Measurements from ENCODE around the gene CLDN17.

The CLDN17 gene

DNA sequence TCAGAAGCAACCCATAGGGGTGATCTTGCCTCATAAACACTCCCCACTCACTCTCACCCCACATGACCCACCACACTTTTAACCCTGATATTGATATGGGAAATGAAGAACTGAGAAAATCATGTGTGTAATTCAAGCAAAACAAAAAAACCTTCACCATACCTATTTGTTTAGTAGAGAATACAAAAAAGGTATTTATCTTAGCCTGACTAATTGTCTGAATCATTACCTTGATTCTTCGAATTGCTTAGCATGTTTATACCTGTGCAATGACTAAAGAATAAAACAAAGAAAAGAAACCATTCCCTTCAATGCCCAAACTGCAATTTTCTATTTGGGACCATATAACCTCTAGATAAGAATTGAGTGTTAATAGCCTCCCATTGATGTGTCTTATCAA lies 1.8 kb downstream of the CLDN17 start:
- TF ChIP-seq CTCF (conservative IDR thresholded peaks at IDR 0.05; ENCODE audit: low read depth, low read length) = no peak
- DNase-seq (ENCODE audit: low read depth) = no peak
- H3K4me3 ChIP-seq (ENCODE audit: low read length) = no peak overlapping the region

DNA sequence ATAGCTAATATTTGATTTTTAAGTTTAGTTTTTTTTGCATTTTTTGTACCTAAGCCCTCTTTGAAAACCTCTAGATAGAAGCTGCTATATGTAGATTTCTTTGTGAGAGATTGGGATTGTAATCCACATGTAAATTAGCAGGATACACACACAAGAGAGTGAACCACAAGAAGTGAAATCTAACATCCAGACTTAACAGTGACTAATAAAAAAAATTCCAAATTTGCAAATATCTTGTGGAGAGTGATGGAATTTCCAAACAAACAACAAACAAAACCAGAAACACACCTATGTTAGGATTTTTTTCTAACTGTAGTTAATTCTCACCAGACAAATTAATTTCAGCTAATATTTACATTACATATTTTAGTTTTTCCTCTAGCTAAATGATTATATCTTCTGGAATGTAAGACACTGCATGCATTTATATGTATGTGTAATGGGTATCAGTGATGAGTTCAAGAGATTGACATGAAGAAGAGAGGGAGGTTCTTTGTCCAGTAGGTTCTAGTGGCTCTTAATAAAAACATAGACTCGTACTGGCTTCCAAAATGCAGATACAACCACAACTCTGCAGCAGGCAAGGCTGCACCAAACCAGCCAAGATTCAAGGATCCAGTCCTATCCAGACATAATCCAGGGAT lies 12.8 kb downstream of the CLDN17 start:
- no peak for DNase-seq (ENCODE audit: low read depth)
- H3K4me3 ChIP-seq (ENCODE audit: low read length) = no peak overlapping the region
- TF ChIP-seq CTCF (conservative IDR thresholded peaks at IDR 0.05; ENCODE audit: low read depth, low read length) = no peak

GRCh38 chr21:30152792-30153191 lies 13.8 kb downstream of the CLDN17 start:
- no peak overlapping the region for H3K4me3 ChIP-seq (ENCODE audit: low read length)
- DNase-seq (ENCODE audit: low read depth) = no peak
- no peak for TF ChIP-seq CTCF (conservative IDR thresholded peaks at IDR 0.05; ENCODE audit: low read depth, low read length)

DNA sequence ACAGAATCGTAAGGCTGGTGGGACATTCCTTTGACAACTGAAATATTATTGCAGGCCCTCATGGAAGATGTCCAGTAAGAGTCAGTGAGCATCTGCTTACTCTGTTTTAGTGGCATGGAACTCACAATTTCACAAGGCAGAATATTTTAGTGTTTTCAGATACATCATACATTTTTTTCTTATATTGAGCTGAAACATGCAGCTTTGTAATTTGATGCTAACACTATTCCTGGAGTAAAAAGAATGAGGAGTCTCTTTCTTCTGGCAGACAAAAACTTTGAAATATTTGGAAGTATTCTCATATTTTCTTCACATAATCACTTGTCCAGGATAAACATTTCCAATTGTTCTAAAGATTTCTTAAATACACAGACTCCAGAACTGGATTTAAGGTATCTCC lies 17.7 kb downstream of the CLDN17 start:
- DNase-seq (ENCODE audit: low read depth) = no peak

DNA sequence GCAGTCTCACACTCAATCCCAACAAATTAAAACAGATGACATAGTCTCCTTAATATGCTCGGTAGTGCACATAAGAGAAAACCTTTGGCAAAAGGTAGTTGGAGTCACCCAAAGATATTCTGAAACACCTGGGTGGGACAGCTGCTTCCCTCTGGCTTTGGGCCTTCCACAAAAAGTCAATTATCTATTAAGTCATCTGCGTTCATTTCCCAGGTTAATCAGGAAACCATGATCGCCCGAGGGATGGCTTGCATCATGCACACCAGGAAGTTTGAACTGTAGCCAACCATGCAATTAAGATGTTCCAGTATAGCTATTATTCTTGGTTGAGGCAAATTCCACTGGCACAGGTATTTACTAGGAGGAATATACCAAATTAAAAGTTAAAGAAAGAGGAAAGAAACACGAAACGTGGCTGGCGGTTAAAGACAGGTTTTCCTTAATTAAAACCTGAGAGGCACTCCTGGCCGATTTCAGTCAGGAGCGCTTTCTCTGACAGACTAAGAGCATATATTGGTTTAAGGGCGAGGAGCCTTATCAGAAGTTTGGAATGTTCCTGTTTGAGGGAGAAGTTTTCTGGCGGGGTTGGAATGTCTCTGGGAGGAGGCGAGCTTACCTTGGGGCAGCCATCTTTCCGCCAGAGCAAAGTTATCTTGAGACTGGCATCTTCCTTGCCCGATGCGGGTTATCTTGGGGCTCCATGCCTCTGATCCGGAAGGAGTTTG lies 19.9 kb downstream of the CLDN17 start:
- no peak overlapping the region for H3K4me3 ChIP-seq (ENCODE audit: low read length)
- no peak for TF ChIP-seq CTCF (conservative IDR thresholded peaks at IDR 0.05; ENCODE audit: low read depth, low read length)
- DNase-seq (ENCODE audit: low read depth) = no peak

More for the DNA sequence above, 17.7 kb downstream of the CLDN17 start:
- TF ChIP-seq CTCF (conservative IDR thresholded peaks at IDR 0.05; ENCODE audit: low read depth, low read length) = no peak
- no peak overlapping the region for H3K4me3 ChIP-seq (ENCODE audit: low read length)

GRCh38 chr21:30138483-30138882 lies 28.1 kb downstream of the CLDN17 start:
- H3K4me3 ChIP-seq (ENCODE audit: low read length) = no peak overlapping the region
- no peak for DNase-seq (ENCODE audit: low read depth)
- no peak for TF ChIP-seq CTCF (conservative IDR thresholded peaks at IDR 0.05; ENCODE audit: low read depth, low read length)

- no peak for TF ChIP-seq CTCF (conservative IDR thresholded peaks at IDR 0.05; ENCODE audit: low read depth, low read length)
- H3K4me3 ChIP-seq (ENCODE audit: low read length) = no peak overlapping the region
- no peak for DNase-seq (ENCODE audit: low read depth)
Measured at GRCh38 chr21:30129246-30129645, 37.4 kb downstream of the CLDN17 start.

Measured in retinal pigment epithelial cell (primary cell).